ENCODE data around the gene KREMEN1. TPM values are rescaled to one million over a fixed set of nuclear protein-coding genes. Genes with fewer than 3 reads are reported as not detected.
"Not testable (repeated sequence)": the region's sequence is repeated elsewhere in the genome, so short reads cannot be mapped to it uniquely, and the experiment has no call there.

Gene KREMEN1
- total and polyA plus RNA-seq, 10 of the 15 experiments (the other 5 are each of a cell fraction or from before 2014, with no cell fraction given): 0.10 to 2.5 (median 0.20) TPM; not detected in 1

GRCh38 chr22:29117799-29118477 lies 45.1 kb downstream of the KREMEN1 start (continued):
- no peak for TF ChIP-seq EP300 (IDR thresholded peaks at IDR 0.05; ENCODE audit: borderline replicate concordance in 1 of 2, control insufficient read depth in 1 of 2, low read depth in 2 of 2, low read length in 2 of 2)
- TF ChIP-seq TBL1XR1 (IDR thresholded peaks at IDR 0.05; ENCODE audit: low read depth, low read length): no peak
- TF ChIP-seq, protein P1, sequence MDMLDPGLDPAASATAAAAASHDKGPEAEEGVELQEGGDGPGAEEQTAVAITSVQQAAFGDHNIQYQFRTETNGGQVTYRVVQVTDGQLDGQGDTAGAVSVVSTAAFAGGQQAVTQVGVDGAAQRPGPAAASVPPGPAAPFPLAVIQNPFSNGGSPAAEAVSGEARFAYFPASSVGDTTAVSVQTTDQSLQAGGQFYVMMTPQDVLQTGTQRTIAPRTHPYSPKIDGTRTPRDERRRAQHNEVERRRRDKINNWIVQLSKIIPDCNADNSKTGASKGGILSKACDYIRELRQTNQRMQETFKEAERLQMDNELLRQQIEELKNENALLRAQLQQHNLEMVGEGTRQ (IDR thresholded peaks at IDR 0.05; ENCODE audit: borderline replicate concordance, low read depth, low read length): no peak
- TF ChIP-seq ZNF24 (IDR thresholded peaks at IDR 0.05): no peak

GRCh38 chr22:29120098-29120912 lies 47.5 kb downstream of the KREMEN1 start:
- in situ Hi-C loops (cut with MboI); H2AFZ ChIP-seq (ENCODE audit: control insufficient read depth, low read depth, low read length); ATAC-seq; H3K9me3 ChIP-seq (replicated peaks; ENCODE audit: control insufficient read depth, insufficient read depth, low read length); H3K27me3 ChIP-seq (replicated peaks in 1 of 2; ENCODE audit: control insufficient read depth in 2 of 2, insufficient read depth in 2 of 2, low read length in 1 of 2); H4K20me1 ChIP-seq (ENCODE audit: control insufficient read depth, insufficient read depth); BruUV-seq (replicated peaks); H3K4me2 ChIP-seq (ENCODE audit: control insufficient read depth, insufficient read depth); intact Hi-C loops (cut with micrococcal nuclease; ENCODE audit: unreplicated experiment); H3K9ac ChIP-seq (ENCODE audit: control insufficient read depth, insufficient read depth, low read length); H3K36me3 ChIP-seq (ENCODE audit: control insufficient read depth in 2 of 2, insufficient read depth in 2 of 2, low read length in 1 of 2); H3K27ac ChIP-seq (ENCODE audit: control insufficient read depth, insufficient read depth); POLR2A ChIA-PET; H3K4me3 ChIP-seq; FAIRE-seq; DNase-seq (ENCODE audit: low read depth, low spot score); H3K79me2 ChIP-seq (ENCODE audit: control insufficient read depth, insufficient read depth, low read length); RAD21 ChIA-PET (ENCODE audit: unreplicated experiment); H3K4me1 ChIP-seq (ENCODE audit: control insufficient read depth, insufficient read depth, low read length): not testable (repeated sequence)
- CTCF ChIA-PET: interaction anchor here (1.6 kb wide), 1 partner anchor 34 kb away, joined by 5 read pairs; no protein-coding TSS in a partner anchor
- SMC1A ChIA-PET (ENCODE audit: uncharacterized antibody, unreplicated experiment): interaction anchor here (1.2 kb wide), 1 partner anchor 34 kb away, joined by 3 read pairs; no protein-coding TSS in a partner anchor
- WGBS (ENCODE audit: insufficient coverage, insufficient replicate concordance, low lambda C conversion rate, missing lambda C conversion rate): 35% methylated on average over 5 of the region's 7 CpGs
- TF ChIP-seq HDAC2 (IDR thresholded peaks at IDR 0.05) (0 out of 2 replicates have a peak, but pooled peaks have one; percentile 81), CHD4 (IDR thresholded peaks at IDR 0.05) (peak; percentile 90; the same call in 1 of the 2 replicates)
